IgD-negative memory B cell (primary cell): ENCODE measurements around the gene TRIM25. TPM values are rescaled to one million over a fixed set of nuclear protein-coding genes. Genes with fewer than 3 reads are reported as not detected.

Experiments used
- H3K27ac Mint-ChIP-seq, 3 donors: one replicate each; pipeline ENCODE4 v1.8.0; 2020 to 2022; ENCODE audit warnings: mild to moderate bottlenecking in 3 of 3, mixed read lengths in 3 of 3, moderate library complexity in 1 of 3
- H3K27me3 Mint-ChIP-seq: one replicate; pipeline ENCODE4 v1.8.0; 2021; ENCODE audit warnings: mixed read lengths
- H3K36me3 Mint-ChIP-seq: one replicate; pipeline ENCODE4 v1.8.0; 2020; ENCODE audit warnings: mild to moderate bottlenecking, mixed read lengths
- H3K4me1 Mint-ChIP-seq, 3 donors: one replicate each; pipeline ENCODE4 v1.8.0; 2020 to 2022; ENCODE audit warnings: mixed read lengths in 3 of 3, mild to moderate bottlenecking in 1 of 3
- H3K4me3 Mint-ChIP-seq, 4 donors: one replicate each; pipeline ENCODE4 v1.8.0; 2020 to 2022; ENCODE audit warnings: mild to moderate bottlenecking in 4 of 4, mixed read lengths in 4 of 4, moderate library complexity in 3 of 4
- H3K9me3 Mint-ChIP-seq, 3 donors: one replicate each; pipeline ENCODE4 v1.8.0; 2020 to 2021; ENCODE audit warnings: mixed read lengths in 3 of 3, mild to moderate bottlenecking in 1 of 3
- polyA plus RNA-seq: library from polyadenylated mRNA; unstranded; fragments of 300-500 nt; fragmentation: Illumina TruSeq; gene quantifications from one replicate; pipeline ENCODE4 v1.2.3, GENCODE V29; 2021

TRIM25 gene
- polyA plus RNA-seq, 1 donor from 2014 or later = 14.0 TPM

DNA sequence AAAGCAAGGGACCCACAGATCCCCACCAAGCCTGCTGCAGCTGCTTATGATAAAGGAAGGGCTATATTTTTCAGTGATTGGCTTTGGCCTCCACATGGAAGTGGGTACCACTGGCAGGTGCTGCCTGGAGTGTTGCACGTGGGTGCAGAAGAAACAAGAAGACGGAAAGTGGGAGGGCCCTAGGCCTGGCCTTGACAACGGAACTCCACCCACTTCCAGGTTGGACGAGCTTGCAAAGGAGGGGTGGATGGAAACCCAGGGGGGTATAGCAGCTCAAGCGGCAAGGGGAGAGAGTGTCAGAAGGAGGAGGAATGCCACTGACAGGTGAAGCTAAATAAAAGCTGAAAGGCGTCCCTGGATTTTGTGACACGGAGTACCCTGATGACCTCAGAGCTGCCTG lies 20.3 kb downstream of the TRIM25 start:
- no peak overlapping the region for H3K4me3 Mint-ChIP-seq
- no peak overlapping the region for H3K27ac Mint-ChIP-seq
- H3K27me3 Mint-ChIP-seq = no peaks in the 10 kb centered on the region
- peaks cover 0 to 5% (median 0%) of the 10 kb centered on the region in 3 donors for H3K9me3 Mint-ChIP-seq
- peaks cover 13 to 31% (median 18%) of the 10 kb centered on the region in 3 donors for H3K4me1 Mint-ChIP-seq
- H3K36me3 Mint-ChIP-seq = peaks cover 10% of the 10 kb centered on the region

DNA sequence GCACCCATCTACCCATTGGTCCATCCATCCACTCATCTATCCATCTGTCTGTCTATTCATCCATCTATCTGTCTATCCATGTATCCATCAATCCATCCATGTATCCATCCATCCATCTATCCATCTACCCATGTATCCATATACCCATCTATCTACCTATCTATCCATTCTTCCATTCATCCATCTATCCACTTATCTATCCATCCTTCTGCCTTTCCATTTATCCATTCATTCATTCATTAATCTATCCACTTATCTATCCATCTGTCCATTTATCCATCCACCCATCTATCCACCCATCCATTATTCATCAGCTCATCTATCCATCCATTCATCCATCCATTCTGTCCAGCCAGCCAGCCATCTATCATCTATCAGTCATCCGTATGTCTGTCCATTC lies 21.5 kb downstream of the TRIM25 start:
- H3K4me3 Mint-ChIP-seq = no peak overlapping the region
- H3K36me3 Mint-ChIP-seq = peaks cover 19% of the 10 kb centered on the region

DNA sequence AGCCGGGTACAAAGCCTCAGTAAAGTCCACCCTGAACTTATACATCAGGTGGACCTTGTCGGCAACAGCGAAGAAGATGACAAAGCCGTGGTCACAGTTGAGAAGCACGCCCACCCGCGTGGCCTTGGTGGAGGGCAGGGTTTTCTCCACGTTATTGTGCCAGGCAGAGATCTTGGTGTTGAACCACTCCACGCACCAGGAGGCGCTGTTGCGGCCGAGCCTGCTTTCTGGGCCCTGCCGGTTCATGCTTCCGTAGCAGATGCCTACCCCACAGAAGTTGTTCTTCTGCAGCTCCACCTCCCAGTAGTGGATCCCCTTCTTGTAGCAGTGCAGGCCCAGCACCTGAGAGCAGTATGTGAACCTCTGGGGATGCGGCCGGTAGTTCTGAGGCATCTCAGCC lies 22.1 kb downstream of the TRIM25 start:
- no peaks in the 10 kb centered on the region for H3K27me3 Mint-ChIP-seq
- H3K9me3 Mint-ChIP-seq = peaks cover 0 to 11% (median 0%) of the 10 kb centered on the region in 3 donors
- no peak overlapping the region for H3K4me3 Mint-ChIP-seq
- H3K27ac Mint-ChIP-seq = no peak overlapping the region
- H3K36me3 Mint-ChIP-seq = peaks cover 22% of the 10 kb centered on the region
- peaks cover 0 to 15% (median 4%) of the 10 kb centered on the region in 3 donors for H3K4me1 Mint-ChIP-seq

More for the DNA sequence above, 21.5 kb downstream of the TRIM25 start:
- H3K4me1 Mint-ChIP-seq = peaks cover under 1 to 19% (median 7%) of the 10 kb centered on the region in 3 donors
- no peaks in the 10 kb centered on the region for H3K27me3 Mint-ChIP-seq
- peaks cover 0 to 11% (median 0%) of the 10 kb centered on the region in 3 donors for H3K9me3 Mint-ChIP-seq
- peak overlapping the region in 1 of 3 donors; percentile 11 for H3K27ac Mint-ChIP-seq

DNA sequence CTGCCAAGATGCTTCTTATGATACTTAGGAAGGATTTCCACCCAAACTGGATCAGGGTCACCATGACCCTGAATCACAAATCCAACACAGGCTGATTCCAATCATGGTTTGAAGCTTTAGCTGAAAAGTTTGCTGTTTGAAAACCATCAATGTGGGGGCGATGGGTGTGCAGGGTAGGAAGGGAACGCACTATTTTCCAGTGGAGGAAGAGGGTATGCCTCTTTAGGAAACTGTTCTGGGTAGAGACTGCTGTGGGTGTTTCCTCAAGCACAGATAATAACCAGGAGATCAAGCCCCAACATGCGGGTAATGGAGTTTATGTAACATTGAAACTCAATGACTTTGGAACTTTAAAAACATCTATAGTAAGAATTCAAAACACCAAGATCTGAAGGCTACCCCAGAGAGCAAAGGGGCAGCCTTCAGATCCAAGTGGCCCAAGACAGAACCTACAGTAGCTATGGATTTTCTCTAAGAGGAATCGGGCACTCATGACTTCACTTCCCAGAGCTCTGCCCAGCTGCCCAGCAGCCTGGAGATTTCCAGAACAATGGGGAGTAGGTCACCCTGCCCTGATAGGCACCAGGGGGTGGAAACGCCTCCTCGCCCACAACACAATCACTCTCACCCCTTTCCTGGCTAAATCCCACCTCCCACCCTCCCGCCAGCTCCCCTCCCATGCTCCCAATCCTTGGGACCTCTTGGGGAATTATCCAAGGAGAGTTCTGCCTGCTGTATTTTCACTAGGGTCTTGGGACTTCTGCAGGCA lies 22.8 kb downstream of the TRIM25 start:
- peaks cover 22% of the 10 kb centered on the region for H3K36me3 Mint-ChIP-seq
- no peak overlapping the region for H3K4me3 Mint-ChIP-seq
- peaks cover 0 to 10% (median 3%) of the 10 kb centered on the region in 3 donors for H3K4me1 Mint-ChIP-seq
- no peaks in the 10 kb centered on the region for H3K27me3 Mint-ChIP-seq
- H3K9me3 Mint-ChIP-seq = peaks cover 0 to 11% (median 0%) of the 10 kb centered on the region in 3 donors
- no peak overlapping the region for H3K27ac Mint-ChIP-seq

DNA sequence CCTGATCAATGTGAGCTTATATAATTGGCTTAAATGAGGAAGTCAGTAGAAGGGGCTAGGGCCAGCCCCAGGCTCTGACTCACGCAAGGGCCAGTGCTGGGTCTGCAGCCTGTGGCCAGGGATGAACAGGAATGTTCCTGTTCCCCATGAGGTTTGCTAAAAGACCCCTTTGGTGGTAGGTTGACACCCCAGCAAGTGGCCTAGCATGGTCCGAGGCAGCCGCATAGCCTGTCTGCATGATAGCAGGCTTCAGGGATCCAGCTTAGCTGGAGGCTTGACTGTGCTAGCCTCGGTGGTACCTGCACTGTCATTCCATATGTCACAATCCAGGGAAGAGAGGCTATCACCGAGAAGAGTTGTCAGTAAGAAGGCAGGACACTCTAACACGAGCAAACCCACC lies 23.5 kb downstream of the TRIM25 start:
- Mint-ChIP-seq H3K9me3 (peaks cover 0 to 11% (median 0%) of the 10 kb centered on the region in 3 donors), H3K4me1 (peaks cover 0 to 9% (median 2%) of the 10 kb centered on the region in 3 donors), H3K4me3 (no peak overlapping the region), H3K27me3 (no peaks in the 10 kb centered on the region), H3K27ac (no peak overlapping the region), H3K36me3 (peaks cover 22% of the 10 kb centered on the region)

DNA sequence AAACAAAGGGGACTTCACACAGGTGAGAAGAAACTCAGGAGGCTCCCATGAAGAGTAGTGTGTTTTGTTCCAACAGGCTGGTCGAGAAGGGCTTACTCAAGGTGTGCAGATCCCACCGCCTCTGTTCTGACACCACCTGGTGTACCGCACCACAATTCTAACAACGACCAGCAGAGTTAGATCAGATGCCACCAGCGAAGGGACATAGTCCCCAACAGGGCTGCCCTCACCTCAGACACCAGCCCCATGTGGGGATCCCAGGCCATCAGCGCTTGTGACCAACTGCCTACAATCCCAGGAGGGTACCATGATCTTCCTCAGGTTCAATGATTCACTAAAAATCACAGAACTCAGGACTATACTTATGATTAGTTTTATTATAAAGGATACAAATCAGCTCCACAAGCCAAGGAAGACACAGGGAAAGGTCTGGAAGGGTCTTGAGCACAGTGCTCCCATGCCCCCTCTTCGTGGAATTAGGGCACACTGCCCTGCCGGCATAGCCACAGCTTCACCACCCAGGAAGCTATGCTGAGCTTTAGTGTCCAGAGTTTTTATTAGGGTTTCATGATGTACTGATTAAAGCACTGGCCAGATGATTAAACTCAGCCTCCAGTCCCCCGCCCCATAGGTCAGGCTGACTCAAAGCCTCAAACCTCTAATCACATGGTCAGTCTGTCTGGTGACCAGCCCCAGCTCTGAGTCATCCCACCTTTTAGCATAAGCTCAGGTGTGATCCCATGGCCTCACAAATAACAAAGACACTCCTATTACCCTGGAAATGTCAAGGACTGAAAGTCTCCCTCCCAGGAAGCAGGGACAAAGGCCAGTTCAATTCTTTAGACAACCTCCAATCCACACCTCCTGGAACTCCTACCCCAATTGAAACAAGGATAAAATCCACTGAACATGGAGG lies 26.0 kb downstream of the TRIM25 start:
- Mint-ChIP-seq H3K4me3 (no peak overlapping the region), H3K9me3 (peaks cover 0 to 11% (median 0%) of the 10 kb centered on the region in 3 donors), H3K4me1 (peaks cover 0 to 7% (median 2%) of the 10 kb centered on the region in 3 donors), H3K27ac (no peak overlapping the region), H3K27me3 (no peaks in the 10 kb centered on the region), H3K36me3 (peaks cover 19% of the 10 kb centered on the region)

DNA sequence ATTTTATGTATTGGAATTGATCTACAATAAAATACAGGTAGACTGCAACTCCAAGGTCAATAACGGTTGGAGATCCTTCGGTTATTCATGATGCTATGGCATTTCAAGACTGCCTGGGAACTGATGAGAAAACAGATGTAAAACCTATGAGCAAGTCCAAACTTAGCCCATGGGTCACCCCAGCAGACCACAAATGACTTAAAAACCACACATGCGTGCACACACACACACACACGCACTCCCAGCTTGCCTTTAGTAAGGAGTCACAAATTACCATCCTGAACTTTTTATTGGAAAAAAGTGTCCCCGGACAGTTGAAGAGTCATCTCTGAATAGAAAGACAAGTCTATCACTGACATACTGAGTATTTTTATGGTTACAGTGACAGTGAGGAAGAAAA lies 26.7 kb downstream of the TRIM25 start:
- H3K36me3 Mint-ChIP-seq = peaks cover 17% of the 10 kb centered on the region
- no peak overlapping the region for H3K27ac Mint-ChIP-seq
- H3K27me3 Mint-ChIP-seq = no peaks in the 10 kb centered on the region
- H3K9me3 Mint-ChIP-seq = peaks cover 0 to 11% (median 0%) of the 10 kb centered on the region in 3 donors
- peaks cover 0 to under 1% (median 0%) of the 10 kb centered on the region in 3 donors for H3K4me1 Mint-ChIP-seq
- H3K4me3 Mint-ChIP-seq = no peak overlapping the region

DNA sequence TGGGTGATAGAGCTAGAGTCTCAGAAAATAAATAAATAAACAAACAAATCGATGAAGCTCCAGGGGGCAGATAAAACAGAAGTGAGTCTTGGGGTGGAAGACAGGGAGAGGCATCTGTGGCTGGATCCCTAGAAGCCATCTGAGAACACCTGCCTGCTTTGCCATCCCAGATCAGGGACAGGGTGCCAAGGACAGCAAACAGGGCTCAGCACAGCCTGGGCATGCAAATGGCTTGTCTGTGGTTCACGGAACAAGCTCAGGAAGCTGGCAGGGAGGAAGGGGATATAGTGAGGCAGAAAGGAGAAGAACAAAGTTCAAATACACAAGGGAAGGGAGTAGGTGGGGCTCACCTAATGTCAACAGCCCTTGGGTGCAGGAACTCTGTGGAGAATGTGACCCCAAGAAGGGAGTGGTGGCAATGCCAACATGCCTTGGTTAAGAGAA lies 27.5 kb downstream of the TRIM25 start:
- no peak overlapping the region for H3K4me3 Mint-ChIP-seq

DNA sequence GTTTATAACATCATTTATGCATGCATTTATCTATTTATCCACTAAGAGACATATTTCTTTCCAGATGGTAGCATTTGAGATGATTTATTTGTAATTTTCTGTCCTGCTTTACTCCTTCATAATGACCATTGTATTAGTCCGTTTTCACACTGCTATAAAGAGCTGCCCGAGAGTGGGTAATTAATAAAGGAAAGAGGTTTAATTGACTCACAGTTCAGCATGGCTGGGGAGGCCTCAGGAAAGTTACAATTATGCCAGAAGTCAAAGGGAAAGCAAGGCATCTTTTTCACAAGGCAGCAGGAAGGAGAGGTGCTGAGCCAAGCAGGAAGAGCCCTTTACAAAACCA lies 28.6 kb downstream of the TRIM25 start:
- peaks cover 0 to 2% (median under 1%) of the 10 kb centered on the region in 3 donors for H3K4me1 Mint-ChIP-seq
- peaks cover 13% of the 10 kb centered on the region for H3K36me3 Mint-ChIP-seq
- H3K27ac Mint-ChIP-seq = peak overlapping the region in 1 of 3 donors; percentile 20
- peaks cover 0 to 11% (median 0%) of the 10 kb centered on the region in 3 donors for H3K9me3 Mint-ChIP-seq
- no peaks in the 10 kb centered on the region for H3K27me3 Mint-ChIP-seq
- no peak overlapping the region for H3K4me3 Mint-ChIP-seq

More for the DNA sequence above, 27.5 kb downstream of the TRIM25 start:
- Mint-ChIP-seq H3K9me3 (peaks cover 0 to 11% (median 0%) of the 10 kb centered on the region in 3 donors), H3K27ac (no peak overlapping the region), H3K36me3 (peaks cover 17% of the 10 kb centered on the region), H3K4me1 (no peaks in the 10 kb centered on the region), H3K27me3 (no peaks in the 10 kb centered on the region)

DNA sequence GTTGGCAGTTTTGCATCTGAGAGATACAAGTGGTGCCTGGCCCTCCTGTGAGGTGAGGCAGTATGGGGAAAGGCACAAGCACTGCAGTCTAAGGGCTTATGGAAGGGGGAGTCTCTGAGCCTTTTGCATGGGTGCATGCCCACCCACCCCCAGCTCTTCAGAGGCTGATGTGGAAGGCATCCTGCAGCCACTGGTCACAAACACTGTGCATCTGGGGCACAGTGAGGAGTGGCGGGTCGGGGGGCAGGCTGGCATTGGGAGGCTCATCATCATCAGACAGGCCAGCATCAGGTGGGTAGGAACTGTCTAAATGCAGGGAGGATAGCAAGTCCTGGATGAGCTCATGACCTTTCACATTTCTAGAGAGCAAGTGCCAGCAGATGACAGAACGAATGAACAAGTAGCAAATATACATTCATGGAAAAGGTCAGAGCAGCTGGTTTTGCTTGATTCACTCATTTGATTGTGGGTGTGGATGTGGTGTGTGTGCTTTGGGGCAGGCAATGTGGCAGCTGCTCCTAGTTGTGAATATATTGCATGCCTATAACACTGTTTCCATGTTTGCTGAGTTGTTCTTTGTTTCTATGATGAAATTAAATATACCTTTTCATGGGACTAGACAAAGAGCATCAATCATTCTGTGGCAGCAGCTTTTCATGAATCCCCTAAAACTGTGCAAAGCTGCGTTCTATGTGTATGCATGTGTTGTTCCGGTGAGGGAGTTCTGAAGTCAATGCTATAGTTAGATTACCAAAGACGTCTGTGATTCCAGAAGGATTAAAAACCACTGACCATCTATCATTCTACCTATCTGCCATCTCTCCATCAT lies 29.2 kb downstream of the TRIM25 start:
- Mint-ChIP-seq H3K36me3 (peaks cover 13% of the 10 kb centered on the region), H3K27me3 (no peaks in the 10 kb centered on the region), H3K4me3 (no peak overlapping the region), H3K9me3 (peaks cover 0 to 11% (median 0%) of the 10 kb centered on the region in 3 donors), H3K4me1 (peaks cover 0 to 4% (median 2%) of the 10 kb centered on the region in 3 donors), H3K27ac (no peak overlapping the region)

DNA sequence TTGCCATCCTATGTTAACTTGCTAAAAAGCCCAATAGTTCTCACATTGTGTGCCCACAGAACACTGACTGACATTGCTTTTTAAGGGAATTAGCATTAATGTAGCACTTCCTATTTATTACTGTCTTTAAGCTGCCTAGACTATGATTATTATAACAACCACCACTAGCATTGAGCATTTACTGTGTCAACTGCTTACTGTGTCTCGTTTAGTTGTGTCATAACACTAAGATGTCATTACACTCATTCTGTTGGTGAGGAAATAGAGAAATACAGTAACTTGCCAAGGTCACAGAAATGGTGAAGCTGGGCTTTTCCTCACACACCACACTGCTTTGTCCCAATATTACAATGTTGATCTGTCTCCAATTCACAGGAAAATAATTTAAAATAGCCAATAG lies 30.2 kb downstream of the TRIM25 start:
- Mint-ChIP-seq H3K27ac (no peak overlapping the region), H3K4me3 (no peak overlapping the region), H3K4me1 (peaks cover 0 to 4% (median 2%) of the 10 kb centered on the region in 3 donors), H3K9me3 (peaks cover 0 to 7% (median 0%) of the 10 kb centered on the region in 3 donors), H3K27me3 (no peaks in the 10 kb centered on the region), H3K36me3 (peaks cover 13% of the 10 kb centered on the region)

DNA sequence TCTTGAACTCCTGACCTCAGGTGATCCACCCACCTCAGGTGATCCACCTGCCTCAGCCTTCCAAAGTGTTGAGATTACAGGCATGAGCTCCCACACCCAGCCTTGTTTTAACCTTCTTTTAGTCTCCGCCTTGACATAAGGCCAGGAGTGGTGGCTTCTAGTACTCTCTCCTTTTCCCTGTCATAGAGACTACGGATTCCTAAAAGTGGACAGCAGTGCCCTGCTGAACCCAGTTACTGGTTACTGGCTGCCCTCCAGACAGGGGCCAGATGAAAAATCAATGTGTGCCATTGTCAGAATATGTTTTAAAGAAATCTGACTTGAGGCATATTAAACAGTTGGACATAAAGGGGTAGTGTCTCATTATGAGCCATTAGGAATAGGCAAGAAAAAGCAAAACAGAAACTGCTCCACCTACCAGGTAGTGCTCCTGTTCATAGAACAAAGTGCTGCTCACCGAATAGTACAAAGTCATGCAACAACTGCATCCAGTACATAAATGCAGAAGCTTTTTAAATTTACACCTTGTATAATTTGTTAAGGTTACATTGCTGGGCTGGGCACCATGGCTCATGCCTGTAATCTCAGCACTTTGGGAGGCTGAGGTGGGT lies 32.1 kb downstream of the TRIM25 start:
- H3K9me3 Mint-ChIP-seq = no peaks in the 10 kb centered on the region
- no peaks in the 10 kb centered on the region for H3K36me3 Mint-ChIP-seq
- no peaks in the 10 kb centered on the region for H3K27me3 Mint-ChIP-seq
- peaks cover 0 to 8% (median 7%) of the 10 kb centered on the region in 3 donors for H3K4me1 Mint-ChIP-seq
- no peak overlapping the region for H3K4me3 Mint-ChIP-seq
- peak overlapping the region in 1 of 3 donors; percentile 43 for H3K27ac Mint-ChIP-seq

DNA sequence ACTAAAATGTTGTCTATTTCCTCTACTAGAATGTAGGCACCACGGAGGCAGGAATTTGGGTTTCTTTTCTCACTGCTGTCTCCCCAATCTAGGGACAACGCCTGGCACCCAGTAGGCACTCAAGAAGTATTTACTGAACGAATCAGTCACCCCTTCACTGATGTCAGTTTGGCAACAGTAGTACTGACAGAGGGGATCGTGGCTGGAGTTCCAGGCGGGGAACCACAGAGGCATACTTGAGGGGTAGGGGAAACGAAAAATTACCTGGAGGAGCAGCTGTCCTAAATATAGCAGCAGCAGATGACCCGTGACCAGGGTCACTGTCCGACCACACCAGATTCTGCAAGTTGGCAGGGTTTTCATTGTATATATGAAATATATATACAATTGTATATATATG lies 33.3 kb downstream of the TRIM25 start:
- Mint-ChIP-seq H3K4me3 (peak overlapping the region in 1 of 4 donors; percentile 27), H3K9me3 (no peaks in the 10 kb centered on the region), H3K27ac (no peak overlapping the region), H3K4me1 (peaks cover 0 to 8% (median 7%) of the 10 kb centered on the region in 3 donors), H3K27me3 (no peaks in the 10 kb centered on the region), H3K36me3 (no peaks in the 10 kb centered on the region)

DNA sequence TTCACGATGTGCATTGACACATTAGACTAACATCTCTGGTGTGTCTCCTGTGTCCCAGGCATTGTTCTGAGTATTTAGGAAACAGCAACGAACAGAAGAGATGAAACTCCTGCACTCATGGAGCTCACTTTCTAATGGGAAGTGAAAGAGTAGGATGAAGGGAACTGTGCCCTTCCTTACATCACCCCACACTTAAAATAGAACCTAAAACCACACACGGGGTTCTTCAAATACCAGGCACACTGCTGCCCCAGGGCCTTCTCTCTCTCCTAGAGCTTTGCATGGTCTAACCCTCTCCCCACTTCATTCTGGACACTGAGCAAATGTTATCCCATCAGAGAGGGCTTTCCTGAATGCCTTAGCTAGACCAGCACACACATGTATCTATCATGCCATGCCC lies 33.7 kb downstream of the TRIM25 start:
- H3K27ac Mint-ChIP-seq = peak overlapping the region in 1 of 3 donors; percentile 18
- H3K27me3 Mint-ChIP-seq = no peaks in the 10 kb centered on the region
- no peak overlapping the region for H3K4me3 Mint-ChIP-seq
- H3K36me3 Mint-ChIP-seq = no peaks in the 10 kb centered on the region
- no peaks in the 10 kb centered on the region for H3K9me3 Mint-ChIP-seq
- H3K4me1 Mint-ChIP-seq = peaks cover 0 to 8% (median 7%) of the 10 kb centered on the region in 3 donors
